GM12878 (cell line): ENCODE results near the gene CCNYL1. TPM values are rescaled to one million over a fixed set of nuclear protein-coding genes. Genes with fewer than 3 reads are reported as not detected.
A peak's percentile ranks its signal among the peaks of the same experiment; 100 is the strongest.

ENCODE experiments used
- ATAC-seq: fragments of 200-7000 bp; cut with Tn5 transposase; 3 replicates; pipeline ENCODE4 v1.9.1; 2020; ENCODE audit warnings: mild to moderate bottlenecking, moderate library complexity
- BruUV-seq: library from RNA; stranded (reverse); fragments of 400-500 nt; replicated peaks from 2 replicates; lab custom pipeline; 2021; lab: Mats Ljungman, UMichigan
- CTCF ChIA-PET: fragments of 300-600 bp; sonication (Branson Sonifier 250); formaldehyde crosslinking; extraction: SDS; loops from one replicate; lab custom pipeline; 2021; ENCODE audit warnings: inconsistent platforms; lab: Yijun Ruan, JAX
- POLR2A ChIA-PET: fragments of 350-600 bp; formaldehyde crosslinking; extraction: SDS; loops from one replicate; lab custom pipeline; 2021; ENCODE audit warnings: inconsistent platforms; lab: Charles Lee
- RAD21 ChIA-PET: fragments of 300-600 bp; sonication (Branson Sonifier 250); formaldehyde crosslinking; loops from one replicate; lab custom pipeline; 2023; ENCODE audit warnings: antibody characterized with exemption; ENCODE audit not compliant: unreplicated experiment; lab: Charles Lee
- SMC1A ChIA-PET: fragments of 300-600 bp; sonication (Branson Sonifier 250); formaldehyde crosslinking; loops from one replicate; lab custom pipeline; 2023; ENCODE audit not compliant: unreplicated experiment, uncharacterized antibody; lab: Charles Lee
- DNase-seq: peaks from one replicate; pipeline ENCODE4 v3.0.0-alpha.2; 2011; ENCODE audit warnings: low read depth, low spot score
- FAIRE-seq: peaks from 3 replicates; lab custom pipeline; 2011; peaks lifted over from hg19 to GRCh38; lab: Jason Lieb, UNC
- H2AFZ ChIP-seq: 2 replicates; pipeline ENCODE4 v1.6.0; 2011; ENCODE audit warnings: low read depth, low read length, control low read depth; ENCODE audit not compliant: control insufficient read depth
- H3K27ac ChIP-seq: 2 replicates; pipeline ENCODE4 v1.5.1; 2011; ENCODE audit warnings: control low read depth; ENCODE audit not compliant: control insufficient read depth, insufficient read depth
- H3K27me3 ChIP-seq, 2 experiments: replicated peaks in 1 of 2; 2 replicates each; pipeline versions ENCODE4 v1.6.0 to v1.6.1; 2011; ENCODE audit warnings: low read length in 1 of 2; ENCODE audit not compliant: control insufficient read depth in 2 of 2, insufficient read depth in 2 of 2
- H3K36me3 ChIP-seq, 2 experiments: 2 replicates each; pipeline ENCODE4 v1.5.1; 2011; ENCODE audit warnings: low read length in 1 of 2; ENCODE audit not compliant: control insufficient read depth in 2 of 2, insufficient read depth in 2 of 2
- H3K4me1 ChIP-seq: 2 replicates; pipeline ENCODE4 v1.6.1; 2011; ENCODE audit warnings: mild to moderate bottlenecking, low read length, moderate library complexity, mixed read lengths; ENCODE audit not compliant: control insufficient read depth, insufficient read depth
- H3K4me2 ChIP-seq: 2 replicates; pipeline ENCODE4 v1.6.0; 2011; ENCODE audit warnings: control low read depth; ENCODE audit not compliant: control insufficient read depth, insufficient read depth
- H3K4me3 ChIP-seq: fragments of 200-600 bp; sonication (generic); 2 replicates; pipeline ENCODE4 v1.5.1; 2016
- H3K79me2 ChIP-seq: 2 replicates; pipeline ENCODE4 v1.6.0; 2011; ENCODE audit warnings: low read length; ENCODE audit not compliant: control insufficient read depth, insufficient read depth
- H3K9ac ChIP-seq: 2 replicates; pipeline ENCODE4 v1.8.0; 2011; ENCODE audit warnings: low read length, control low read depth, mixed read lengths; ENCODE audit not compliant: control insufficient read depth, insufficient read depth
- H3K9me3 ChIP-seq: replicated peaks from 3 replicates; pipeline ENCODE4 v1.5.1; 2011; ENCODE audit warnings: mild to moderate bottlenecking, low read length; ENCODE audit not compliant: control insufficient read depth, insufficient read depth
- H4K20me1 ChIP-seq: 2 replicates; pipeline ENCODE4 v1.6.0; 2011; ENCODE audit not compliant: control insufficient read depth, insufficient read depth
- CREM ChIP-seq: IDR thresholded peaks from 2 replicates; pipeline ENCODE4 v1.6.1; 2014; ENCODE audit warnings: antibody characterized with exemption, low read depth
- NR2F1 ChIP-seq: fragments of 450-650 bp; conservative IDR thresholded peaks from 2 replicates; pipeline ENCODE4 v1.6.1; 2017; ENCODE audit warnings: mild to moderate bottlenecking
- PAX8 ChIP-seq: fragments of 450-650 bp; IDR thresholded peaks from 2 replicates; pipeline ENCODE4 v1.6.1; 2017; ENCODE audit warnings: mild to moderate bottlenecking, moderate library complexity
- POLR2AphosphoS5 ChIP-seq: IDR thresholded peaks from 2 replicates; pipeline ENCODE4 v1.6.1; 2011; ENCODE audit warnings: mild to moderate bottlenecking, low read length, inconsistent platforms
- RB1 ChIP-seq: fragments of 450-650 bp; formaldehyde crosslinking; IDR thresholded peaks from 2 replicates; pipeline ENCODE4 v1.6.1; 2017; ENCODE audit warnings: mild to moderate bottlenecking, borderline replicate concordance
- SUPT20H ChIP-seq: IDR thresholded peaks from 2 replicates; pipeline ENCODE4 v1.6.1; 2011; ENCODE audit warnings: low read depth, mild to moderate bottlenecking, low read length, moderate library complexity, borderline replicate concordance; ENCODE audit not compliant: control insufficient read depth
- WGBS: methylation state at CpG from one replicate; pipeline ENCODE4 v1.1.6; 2016; ENCODE audit warnings: low lambda C conversion rate; ENCODE audit not compliant: insufficient replicate concordance, insufficient coverage; ENCODE audit errors: missing lambda C conversion rate; 5-methylcytosine and 5-hydroxymethylcytosine counted together
- in situ Hi-C: fragments of 300-500 bp; cut with MboI; formaldehyde crosslinking; loops from 9 replicates; pipeline ENCODE4 v1.14.3; 2018; ENCODE audit warnings: mixed read lengths
- intact Hi-C: fragments of 100-400 bp; cut with micrococcal nuclease; formaldehyde crosslinking; loops from one replicate; pipeline ENCODE4 v1.14.2; 2022; ENCODE audit not compliant: unreplicated experiment
- polyA plus RNA-seq, 11 experiments: library from polyadenylated mRNA; depleted of rRNA in 4 of 11; unstranded in 6 of 11; stranded (reverse) in 5 of 11; fragments of >200 nt; fragmentation: Nextera tagmentation in 4 of 11; fragmentation: Illumina TruSeq in 1 of 11; extraction: Ambion mirVana in 4 of 11; extraction: Trizol in 1 of 11; gene quantifications; 1 replicate in 1 of 11; 2 replicates in 10 of 11; pipeline versions ENCODE4 v1.2.1 to v1.2.3, GENCODE V29; 2011 to 2016; ENCODE audit warnings: inconsistent platforms in 2 of 11, missing spikeins in 2 of 11, low read depth in 1 of 11
- total RNA-seq, 4 experiments: library from RNA; depleted of rRNA in 3 of 4; stranded (reverse); fragments of >200 nt in 3 of 4; fragmentation: Illumina TruSeq in 1 of 4; extraction: Trizol in 1 of 4; gene quantifications; 2 replicates each; pipeline versions ENCODE4 v1.2.1 to v1.2.3, GENCODE V29; 2013 to 2021

The CCNYL1 gene
- total and polyA plus RNA-seq, 10 of the 15 experiments (the other 5 are each of a cell fraction or from before 2014, with no cell fraction given): 1.8 to 12.3 (median 5.9) TPM

DNA sequence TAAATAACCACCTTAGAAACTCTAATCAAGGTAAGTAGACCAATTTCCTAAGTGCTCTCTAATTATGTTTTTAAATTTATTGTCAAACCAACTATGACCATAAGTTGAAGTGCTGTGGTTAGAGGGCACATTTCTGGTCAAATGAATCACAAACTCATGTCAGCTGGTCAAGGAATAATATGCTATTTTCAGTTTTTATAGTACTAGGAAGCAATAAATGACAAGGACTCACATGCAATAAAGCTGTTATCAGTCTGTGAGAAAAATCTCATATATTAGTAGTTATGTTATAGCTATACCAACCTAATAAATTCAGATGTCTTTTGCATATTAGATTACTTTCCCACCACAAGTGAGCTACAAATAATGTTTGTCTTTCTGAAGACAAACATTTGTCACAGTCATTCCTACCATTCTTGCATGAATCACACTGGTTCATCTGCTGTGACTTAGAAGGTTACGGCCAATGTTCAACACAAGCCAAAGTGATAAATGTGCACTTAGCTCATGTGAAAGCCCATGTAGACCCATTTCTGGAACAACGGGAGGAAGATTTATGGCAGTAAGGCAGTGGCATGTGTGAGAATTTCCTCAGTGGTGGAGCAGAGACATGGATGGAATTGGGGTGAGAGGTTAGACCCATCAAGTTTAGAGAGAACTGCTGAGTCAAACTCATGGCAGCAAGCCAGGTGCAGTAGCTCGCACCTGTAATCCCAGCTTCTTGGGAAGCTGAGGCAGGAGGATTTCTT lies 27.4 kb upstream of the CCNYL1 start:
- TF ChIP-seq NR2F1 (peak; percentile 33; the same call in 1 of the 2 replicates), CREM (no peak), SUPT20H (no peak), PAX8 (no peak), POLR2AphosphoS5 (no peak), RB1 (no peak)
- H3K4me1 ChIP-seq: no peaks in the 10 kb centered on the region
- ChIA-PET CTCF (interaction anchor here (0.7 to 3.5 kb wide), 4 partner anchors 9 to 57 kb away, joined by 3 to 22 read pairs (median 3); no protein-coding TSS in a partner anchor), RAD21 (interaction anchor here (1.0 kb wide), 1 partner anchor 18 kb away, joined by 3 read pairs; no protein-coding TSS in a partner anchor), POLR2A (interaction anchor here (0.9 kb wide), 1 partner anchor 10 kb away, joined by 3 read pairs; no protein-coding TSS in a partner anchor), SMC1A (interaction anchor here (0.8 to 1.5 kb wide), 5 partner anchors 9 to 57 kb away, joined by 3 to 4 read pairs (median 3); no protein-coding TSS in a partner anchor)
- H3K79me2 ChIP-seq: no peaks in the 10 kb centered on the region
- no TSS peak for BruUV-seq
- in situ Hi-C loops (no loop called here), intact Hi-C loops (no loop called here)
- no peak overlapping the region for H3K27ac ChIP-seq
- no peak overlapping the region for H3K9ac ChIP-seq
- H3K36me3 ChIP-seq: no peaks in the 10 kb centered on the region
- no peaks in the 10 kb centered on the region for H4K20me1 ChIP-seq
- peak; percentile 25; the same call in 2 of the 3 replicates for ATAC-seq
- no peak overlapping the region for H3K4me3 ChIP-seq
- 82% methylated on average over 3 of the region's 3 CpGs for WGBS
- DNase-seq: no peak
- no peaks in the 10 kb centered on the region for H3K9me3 ChIP-seq
- no peaks in the 10 kb centered on the region for H3K27me3 ChIP-seq
- H2AFZ ChIP-seq: no peak overlapping the region
- no peak for FAIRE-seq
- no peak overlapping the region for H3K4me2 ChIP-seq

- Histone ChIP-seq H3K36me3 (no peaks in the 10 kb centered on the region), H3K9me3 (no peaks in the 10 kb centered on the region), H3K27ac (no peak overlapping the region)
- RAD21 ChIA-PET: interaction anchor here (0.6 kb wide), 1 partner anchor 19 kb away, joined by 3 read pairs; no protein-coding TSS in a partner anchor
- no peak for FAIRE-seq
- CTCF ChIA-PET: interaction anchor here (1.4 kb wide), 1 partner anchor 9 kb away, joined by 3 read pairs; no protein-coding TSS in a partner anchor
- no peak for TF ChIP-seq RB1
- TF ChIP-seq, all 136 proteins: peak for 0
- Histone ChIP-seq H3K4me1 (no peaks in the 10 kb centered on the region), H3K4me2 (no peak overlapping the region), H3K79me2 (no peaks in the 10 kb centered on the region), H3K4me3 (no peak overlapping the region), H2AFZ (no peak overlapping the region), H4K20me1 (no peaks in the 10 kb centered on the region), H3K27me3 (no peaks in the 10 kb centered on the region), H3K9ac (no peak overlapping the region)
- DNase-seq (no peak), ATAC-seq (no peak)
- ChIA-PET POLR2A (no interaction called here), SMC1A (interaction anchor here (0.8 kb wide), 1 partner anchor 21 kb away, joined by 3 read pairs; no protein-coding TSS in a partner anchor)
- WGBS: 38% methylated on average over 2 of the region's 2 CpGs
- in situ Hi-C loops: no loop called here
- BruUV-seq: no TSS peak
- intact Hi-C loops: no loop called here
Measured at GRCh38 chr2:207686812-207687211, 24.6 kb upstream of the CCNYL1 start.
